Sigmoid colon (tissue), 4 donors: ENCODE results near the gene UBE2QL1.

Source experiments
- POLR2A ChIP-seq, 2 donors: fragments of 450-650 bp; IDR thresholded peaks; one replicate each; pipeline ENCODE4 v1.6.1; 2016; ENCODE audit warnings: antibody characterized with exemption in 2 of 2, mild to moderate bottlenecking in 2 of 2, moderate library complexity in 2 of 2
- POLR2AphosphoS5 ChIP-seq, 4 donors: sonication (generic); formaldehyde crosslinking; IDR thresholded peaks; one replicate each; pipeline ENCODE4 v1.6.1; 2017; ENCODE audit warnings: antibody characterized with exemption in 4 of 4
- TF ChIP-seq, protein P1 (sequence below), 4 experiments: fragments of 450-650 bp in 3 of 4; fragments of 200-600 bp in 1 of 4; IDR thresholded peaks; one replicate each; pipeline ENCODE4 v1.5.1; 2016 to 2019; ENCODE audit warnings: antibody characterized with exemption in 4 of 4, mild to moderate bottlenecking in 3 of 4, moderate library complexity in 2 of 4

DNA sequence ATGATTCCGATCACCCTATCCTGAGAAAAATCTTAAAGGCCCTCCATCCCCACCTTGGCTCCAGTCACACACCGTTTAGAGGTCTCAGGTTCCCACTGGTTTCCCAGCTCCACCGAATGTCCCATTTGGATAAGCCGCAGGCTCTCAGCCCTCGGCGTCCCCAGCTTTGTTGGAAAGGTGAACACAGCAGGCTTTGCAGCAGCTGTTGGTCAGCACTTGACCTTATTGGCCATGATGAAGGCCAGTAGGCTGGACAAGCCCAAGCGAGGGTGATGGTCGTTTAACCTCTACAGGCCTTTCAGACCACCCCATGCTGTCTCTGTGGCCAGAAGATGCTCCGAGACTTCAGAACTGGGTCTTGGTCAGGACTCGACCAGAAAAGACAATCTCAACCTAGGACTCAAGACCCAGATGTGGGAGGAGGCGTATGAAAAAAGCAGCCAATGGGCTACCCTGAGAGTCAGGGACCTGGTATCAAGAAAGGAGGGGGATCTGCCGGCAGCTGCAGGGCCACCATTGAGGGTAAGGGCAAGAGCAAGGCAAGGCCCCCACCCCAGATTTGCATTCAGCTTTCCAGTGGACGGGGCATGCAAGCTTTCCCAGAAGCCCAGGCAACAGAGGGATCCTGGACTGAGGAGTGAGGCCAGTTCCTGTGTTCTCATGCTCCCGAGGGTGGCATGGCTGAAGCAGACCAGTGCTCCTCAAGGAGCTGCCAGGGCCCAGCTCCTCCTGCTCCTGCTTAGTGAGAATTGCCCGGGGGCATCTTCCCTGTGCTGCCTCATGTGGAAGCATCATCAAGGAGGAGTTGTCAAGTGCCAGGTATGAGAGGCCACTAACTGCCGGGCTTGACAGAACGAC, 13.4 kb downstream of the UBE2QL1 start:
- TF ChIP-seq, protein P1, sequence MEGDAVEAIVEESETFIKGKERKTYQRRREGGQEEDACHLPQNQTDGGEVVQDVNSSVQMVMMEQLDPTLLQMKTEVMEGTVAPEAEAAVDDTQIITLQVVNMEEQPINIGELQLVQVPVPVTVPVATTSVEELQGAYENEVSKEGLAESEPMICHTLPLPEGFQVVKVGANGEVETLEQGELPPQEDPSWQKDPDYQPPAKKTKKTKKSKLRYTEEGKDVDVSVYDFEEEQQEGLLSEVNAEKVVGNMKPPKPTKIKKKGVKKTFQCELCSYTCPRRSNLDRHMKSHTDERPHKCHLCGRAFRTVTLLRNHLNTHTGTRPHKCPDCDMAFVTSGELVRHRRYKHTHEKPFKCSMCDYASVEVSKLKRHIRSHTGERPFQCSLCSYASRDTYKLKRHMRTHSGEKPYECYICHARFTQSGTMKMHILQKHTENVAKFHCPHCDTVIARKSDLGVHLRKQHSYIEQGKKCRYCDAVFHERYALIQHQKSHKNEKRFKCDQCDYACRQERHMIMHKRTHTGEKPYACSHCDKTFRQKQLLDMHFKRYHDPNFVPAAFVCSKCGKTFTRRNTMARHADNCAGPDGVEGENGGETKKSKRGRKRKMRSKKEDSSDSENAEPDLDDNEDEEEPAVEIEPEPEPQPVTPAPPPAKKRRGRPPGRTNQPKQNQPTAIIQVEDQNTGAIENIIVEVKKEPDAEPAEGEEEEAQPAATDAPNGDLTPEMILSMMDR (IDR thresholded peaks at IDR 0.05), result no peak
- no peak for TF ChIP-seq POLR2AphosphoS5 (IDR thresholded peaks at IDR 0.05)
- TF ChIP-seq POLR2A (IDR thresholded peaks at IDR 0.05), result no peak
